Measurements from ENCODE around the gene CNOT4. TPM values are rescaled to one million over a fixed set of nuclear protein-coding genes. Genes with fewer than 3 reads are reported as not detected.

CNOT4 gene
- total and polyA plus RNA-seq, 2 of the 13 experiments (the other 11 are each of a cell fraction or from before 2014, with no cell fraction given), result 7.4 to 8.4 TPM

DNA sequence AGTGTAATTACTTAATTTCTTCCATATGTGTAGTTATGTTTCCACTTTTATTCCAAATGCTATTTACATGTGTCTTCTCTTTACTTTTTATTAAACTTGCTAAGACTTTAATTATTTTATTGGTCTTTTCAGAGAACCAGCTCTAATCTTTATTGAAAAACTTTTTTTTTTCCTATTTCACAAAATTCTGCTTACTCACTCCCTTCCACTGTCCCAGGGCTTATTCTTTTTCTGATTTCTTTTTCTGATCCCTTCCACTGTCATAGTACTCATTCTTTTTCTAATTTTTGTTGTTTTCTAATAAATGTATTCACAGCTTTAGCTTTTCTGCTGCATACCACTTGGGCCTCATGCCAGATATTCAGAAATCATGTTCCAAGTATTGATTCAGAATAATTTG, 82.7 kb downstream of the CNOT4 start:
- ChIA-PET POLR2A (no interaction called here), CTCF (ENCODE audit: low intra/inter-chr PET ratio, low total read pairs) (no interaction called here)
- intact Hi-C loops (cut with micrococcal nuclease; ENCODE audit: unreplicated experiment), result no loop called here
- in situ Hi-C loops (cut with HindIII; ENCODE audit: extremely low pct_ligation_motif_present, low pct_unique_long_range_greater_than_20kb), result no loop called here
- no peaks in the 10 kb centered on the region for H4K20me1 ChIP-seq (ENCODE audit: insufficient read depth, low read length)
- H3K27ac ChIP-seq (ENCODE audit: extremely low read length, insufficient read depth, low read length), result no peak overlapping the region
- H3K4me3 ChIP-seq (replicated peaks in 1 of 3; ENCODE audit: insufficient read depth in 1 of 3, low read depth in 2 of 3, low read length in 3 of 3), result no peak overlapping the region
- no peaks in the 10 kb centered on the region for H3K27me3 ChIP-seq (ENCODE audit: control insufficient read depth in 1 of 2, insufficient read depth in 2 of 2, low read length in 2 of 2)
- ATAC-seq (no peak), DNase-seq (ENCODE audit: low spot score) (no peak), FAIRE-seq (no peak)
- no peaks in the 10 kb centered on the region for H3K9me3 ChIP-seq (ENCODE audit: low read length)
- no peak overlapping the region for H2AFZ ChIP-seq (ENCODE audit: low read length)
- BruUV-seq (replicated peaks), result no TSS peak
- peaks cover 28% of the 10 kb centered on the region for H3K79me2 ChIP-seq (ENCODE audit: insufficient read depth, low read length)
- no peak overlapping the region for H3K4me2 ChIP-seq (ENCODE audit: low read depth, low read length)
- no peaks in the 10 kb centered on the region for H3K36me3 ChIP-seq (replicated peaks in 1 of 2; ENCODE audit: control insufficient read depth in 1 of 2, insufficient read depth in 2 of 2, low read length in 2 of 2)
- TF ChIP-seq ZMYM3 (CRISPR knock-in tag; IDR thresholded peaks at IDR 0.05), result no peak
- no peak for TF ChIP-seq CREB1 (IDR thresholded peaks at IDR 0.05)
- TF ChIP-seq CREB1 (CRISPR knock-in tag; IDR thresholded peaks at IDR 0.05), result no peak
- no peaks in the 10 kb centered on the region for H3K4me1 ChIP-seq (ENCODE audit: insufficient read depth, low read length)
- H3K9ac ChIP-seq (ENCODE audit: insufficient read depth, low read depth, low read length), result no peak overlapping the region

DNA sequence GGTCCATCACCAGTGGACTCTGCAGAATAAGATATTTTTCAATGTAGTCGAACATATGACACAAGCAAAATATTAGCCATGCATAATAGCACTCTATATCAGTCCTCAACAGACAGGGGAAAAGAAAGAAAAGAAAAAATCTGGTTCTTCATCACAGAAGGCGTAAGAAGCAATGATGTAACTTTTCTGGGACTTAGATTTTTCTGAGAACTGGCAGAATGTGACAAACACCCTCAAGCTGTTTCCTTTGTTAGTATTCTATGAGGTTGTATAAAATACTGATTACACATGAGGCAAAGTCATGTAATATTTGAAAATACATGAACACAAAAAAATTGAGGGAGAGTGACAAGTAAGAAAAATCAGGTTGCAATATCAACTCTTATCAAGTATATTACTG, 84.9 kb downstream of the CNOT4 start:
- FAIRE-seq (no peak), ATAC-seq (no peak), DNase-seq (ENCODE audit: low spot score) (no peak)
- H3K79me2 ChIP-seq (ENCODE audit: insufficient read depth, low read length), result peaks cover 28% of the 10 kb centered on the region
- no peak overlapping the region for H3K4me3 ChIP-seq (replicated peaks in 1 of 3; ENCODE audit: insufficient read depth in 1 of 3, low read depth in 2 of 3, low read length in 3 of 3)
- H3K4me2 ChIP-seq (ENCODE audit: low read depth, low read length), result no peak overlapping the region
- H2AFZ ChIP-seq (ENCODE audit: low read length), result no peak overlapping the region
- in situ Hi-C loops (cut with HindIII; ENCODE audit: extremely low pct_ligation_motif_present, low pct_unique_long_range_greater_than_20kb), result no loop called here
- H4K20me1 ChIP-seq (ENCODE audit: insufficient read depth, low read length), result no peaks in the 10 kb centered on the region
- no peaks in the 10 kb centered on the region for H3K27me3 ChIP-seq (ENCODE audit: control insufficient read depth in 1 of 2, insufficient read depth in 2 of 2, low read length in 2 of 2)
- intact Hi-C loops (cut with micrococcal nuclease; ENCODE audit: unreplicated experiment), result no loop called here
- H3K9me3 ChIP-seq (ENCODE audit: low read length), result no peaks in the 10 kb centered on the region
- ChIA-PET POLR2A (no interaction called here), CTCF (ENCODE audit: low intra/inter-chr PET ratio, low total read pairs) (no interaction called here)
- H3K27ac ChIP-seq (ENCODE audit: extremely low read length, insufficient read depth, low read length), result no peak overlapping the region
- no TSS peak for BruUV-seq (replicated peaks)
- TF ChIP-seq, protein P1, sequence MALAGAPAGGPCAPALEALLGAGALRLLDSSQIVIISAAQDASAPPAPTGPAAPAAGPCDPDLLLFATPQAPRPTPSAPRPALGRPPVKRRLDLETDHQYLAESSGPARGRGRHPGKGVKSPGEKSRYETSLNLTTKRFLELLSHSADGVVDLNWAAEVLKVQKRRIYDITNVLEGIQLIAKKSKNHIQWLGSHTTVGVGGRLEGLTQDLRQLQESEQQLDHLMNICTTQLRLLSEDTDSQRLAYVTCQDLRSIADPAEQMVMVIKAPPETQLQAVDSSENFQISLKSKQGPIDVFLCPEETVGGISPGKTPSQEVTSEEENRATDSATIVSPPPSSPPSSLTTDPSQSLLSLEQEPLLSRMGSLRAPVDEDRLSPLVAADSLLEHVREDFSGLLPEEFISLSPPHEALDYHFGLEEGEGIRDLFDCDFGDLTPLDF (CRISPR knock-in tag; IDR thresholded peaks at IDR 0.05), result no peak
- no peak for TF ChIP-seq RBM39 (IDR thresholded peaks at IDR 0.05; ENCODE audit: low read depth, low read length, poor library complexity, severe bottlenecking)
- no peak for TF ChIP-seq EED (CRISPR knock-in tag; IDR thresholded peaks at IDR 0.05)
- no peak for TF ChIP-seq MATR3 (CRISPR knock-in tag; IDR thresholded peaks at IDR 0.05)
- no peak for TF ChIP-seq ZNF253 (CRISPR knock-in tag; IDR thresholded peaks at IDR 0.05; ENCODE audit: borderline replicate concordance)
- no peak overlapping the region for H3K9ac ChIP-seq (ENCODE audit: insufficient read depth, low read depth, low read length)
- no peaks in the 10 kb centered on the region; a peak in 2 of 5 replicates for H3K36me3 ChIP-seq (replicated peaks in 1 of 2; ENCODE audit: control insufficient read depth in 1 of 2, insufficient read depth in 2 of 2, low read length in 2 of 2)
- no peaks in the 10 kb centered on the region for H3K4me1 ChIP-seq (ENCODE audit: insufficient read depth, low read length)
- 93% methylated on average over 2 of the region's 2 CpGs for WGBS (ENCODE audit: low lambda C conversion rate)

All from HepG2 (cell line).